Inferior parietal cortex (tissue), 1 donor: ENCODE measurements around the gene INS.
"Not testable (repeated sequence)": the region's sequence is repeated elsewhere in the genome, so short reads cannot be mapped to it uniquely, and the experiment has no call there.

Experiments used
- DNase-seq: peaks from one replicate; pipeline ENCODE4 v3.0.0-alpha.2; 2016; ENCODE audit errors: extremely low spot score

INS gene

GRCh38 chr11:2132874-2133240 lies 28.2 kb downstream of the INS start:
- DNase-seq: no peak

GRCh38 chr11:2132246-2132645 lies 28.8 kb downstream of the INS start:
- DNase-seq: no peak

- DNase-seq: no peak
These were observed 29.4 kb downstream of the INS start for GRCh38 chr11:2131371-2132236.

- no peak for DNase-seq
These were observed 30.1 kb downstream of the INS start for GRCh38 chr11:2130881-2131352.

- no peak for DNase-seq
These were observed 31.2 kb downstream of the INS start for GRCh38 chr11:2129699-2130366.

GRCh38 chr11:2129308-2129698 lies 31.7 kb downstream of the INS start:
- no peak for DNase-seq

GRCh38 chr11:2128511-2129307 lies 32.3 kb downstream of the INS start:
- no peak for DNase-seq

- DNase-seq: no peak
These were observed 32.9 kb downstream of the INS start for GRCh38 chr11:2128130-2128510.

- DNase-seq: no peak
These were observed 33.4 kb downstream of the INS start for GRCh38 chr11:2127482-2128129.

GRCh38 chr11:2126520-2127085 lies 34.4 kb downstream of the INS start:
- no peak for DNase-seq

- not testable (repeated sequence) for DNase-seq
These were observed 36.1 kb downstream of the INS start for GRCh38 chr11:2124736-2125484.

GRCh38 chr11:2123628-2123960 lies 37.4 kb downstream of the INS start:
- no peak for DNase-seq

GRCh38 chr11:2122907-2123627 lies 37.9 kb downstream of the INS start:
- DNase-seq: no peak

- no peak for DNase-seq
These were observed 38.6 kb downstream of the INS start for GRCh38 chr11:2122222-2122906.

- DNase-seq: no peak
These were observed 39.5 kb downstream of the INS start for GRCh38 chr11:2121227-2122130.

- no peak for DNase-seq
These were observed 40.5 kb downstream of the INS start for GRCh38 chr11:2120359-2121100.

GRCh38 chr11:2118677-2119076 lies 42.3 kb downstream of the INS start:
- DNase-seq: no peak

GRCh38 chr11:2116680-2117079 lies 44.3 kb downstream of the INS start:
- no peak for DNase-seq
